GM21381 (cell line): Measurements from ENCODE around the gene ZNF23.

Experiments used
- ATAC-seq: cut with Tn5 transposase; IDR thresholded peaks from one replicate; pipeline ENCODE4 v1.9.1; 2021; ENCODE audit warnings: mild to moderate bottlenecking, moderate library complexity; ENCODE audit not compliant: unreplicated experiment

ZNF23 gene

GRCh38 chr16:71399801-71400563 lies 62.1 kb downstream of the ZNF23 start:
- ATAC-seq, result no peak
